HUES64 (cell line): ENCODE data around the gene ETV4.

Source experiments
- H3K27ac ChIP-seq: 2 replicates; pipeline ENCODE4 v1.7.0; 2013; ENCODE audit warnings: low read depth, low read length, inconsistent platforms
- H3K27me3 ChIP-seq: 2 replicates; pipeline ENCODE4 v1.6.1; 2013; ENCODE audit warnings: mild to moderate bottlenecking, low read length; ENCODE audit not compliant: insufficient read depth
- H3K36me3 ChIP-seq: 2 replicates; pipeline ENCODE4 v1.6.1; 2013; ENCODE audit warnings: mild to moderate bottlenecking, low read length; ENCODE audit not compliant: insufficient read depth
- H3K4me1 ChIP-seq: 2 replicates; pipeline ENCODE4 v1.6.1; 2013; ENCODE audit warnings: mild to moderate bottlenecking, low read length, moderate library complexity; ENCODE audit not compliant: insufficient read depth
- H3K4me3 ChIP-seq: 2 replicates; pipeline ENCODE4 v1.5.1; 2013; ENCODE audit warnings: mild to moderate bottlenecking, low read length, moderate library complexity
- H3K9ac ChIP-seq: 2 replicates; pipeline ENCODE4 v1.6.1; 2013; ENCODE audit warnings: mild to moderate bottlenecking, low read depth, low read length
- H3K9me3 ChIP-seq: 2 replicates; pipeline ENCODE4 v1.6.1; 2013; ENCODE audit warnings: low read depth, low read length; ENCODE audit not compliant: insufficient read depth
- WGBS: fragments of 150-250, 120-280 bp; methylation state at CpG from one replicate; pipeline ENCODE4 v1.1.7; 2013; ENCODE audit warnings: missing lambda C conversion rate; 5-methylcytosine and 5-hydroxymethylcytosine counted together

Gene ETV4

DNA sequence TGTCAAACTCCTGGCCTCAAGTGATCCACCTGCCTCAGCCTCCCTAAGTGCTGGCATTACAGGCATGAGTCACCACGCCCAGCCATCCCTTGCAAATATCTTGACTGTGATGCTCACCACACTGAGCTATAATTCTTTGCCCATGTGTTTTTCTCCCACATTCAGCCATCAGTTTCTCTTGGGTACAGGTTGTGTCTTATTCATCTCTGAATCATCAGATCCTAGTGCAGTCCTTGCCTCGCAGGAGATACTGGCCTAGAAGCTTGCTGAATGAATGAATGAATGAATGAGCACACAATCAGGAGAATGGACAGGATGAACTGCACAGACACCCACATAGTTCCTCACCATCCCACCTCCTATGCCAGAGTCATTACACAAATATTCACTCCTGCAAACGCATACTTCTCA, 24.4 kb upstream of the ETV4 start:
- no peaks in the 10 kb centered on the region for H3K4me1 ChIP-seq
- H3K36me3 ChIP-seq, result no peaks in the 10 kb centered on the region
- 94% methylated on average over 3 of the region's 3 CpGs for WGBS
- H3K4me3 ChIP-seq, result no peak overlapping the region
- no peak overlapping the region for H3K9ac ChIP-seq
- H3K27ac ChIP-seq, result no peak overlapping the region
- no peaks in the 10 kb centered on the region for H3K27me3 ChIP-seq
- H3K9me3 ChIP-seq, result no peaks in the 10 kb centered on the region

DNA sequence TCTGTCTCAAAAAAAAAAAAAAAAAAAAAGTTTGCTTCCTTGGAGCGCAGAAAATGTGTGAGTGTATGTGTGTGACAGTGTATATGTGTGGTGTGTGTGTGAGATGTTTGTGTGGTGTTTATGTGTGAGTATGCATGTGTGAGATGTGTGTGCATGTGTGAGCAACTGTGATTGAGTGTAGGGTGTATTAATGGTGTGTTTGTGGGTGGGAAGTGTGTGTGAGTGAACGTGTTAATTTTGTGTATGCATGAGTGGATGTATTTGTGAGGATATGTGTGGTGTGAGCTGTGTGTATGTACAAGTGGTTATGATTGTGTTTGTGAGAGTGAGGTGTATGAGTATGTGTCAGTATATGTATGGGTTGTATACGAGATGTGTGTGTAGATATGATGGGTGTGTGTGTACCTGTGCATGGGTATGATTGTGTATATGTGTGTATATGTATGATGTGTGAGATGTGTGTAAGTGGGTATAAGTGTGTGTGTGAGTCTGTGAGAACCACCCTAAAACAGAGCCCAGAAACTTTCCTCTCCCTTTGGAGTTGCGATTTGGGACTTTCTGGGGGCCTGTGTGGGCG, 22.5 kb upstream of the ETV4 start:
- WGBS, result 93% methylated on average over 5 of the region's 5 CpGs
- Histone ChIP-seq H3K4me1 (peaks cover 5% of the 10 kb centered on the region), H3K27me3 (peaks cover 2% of the 10 kb centered on the region; the same call in 1 of the 2 replicates)

DNA sequence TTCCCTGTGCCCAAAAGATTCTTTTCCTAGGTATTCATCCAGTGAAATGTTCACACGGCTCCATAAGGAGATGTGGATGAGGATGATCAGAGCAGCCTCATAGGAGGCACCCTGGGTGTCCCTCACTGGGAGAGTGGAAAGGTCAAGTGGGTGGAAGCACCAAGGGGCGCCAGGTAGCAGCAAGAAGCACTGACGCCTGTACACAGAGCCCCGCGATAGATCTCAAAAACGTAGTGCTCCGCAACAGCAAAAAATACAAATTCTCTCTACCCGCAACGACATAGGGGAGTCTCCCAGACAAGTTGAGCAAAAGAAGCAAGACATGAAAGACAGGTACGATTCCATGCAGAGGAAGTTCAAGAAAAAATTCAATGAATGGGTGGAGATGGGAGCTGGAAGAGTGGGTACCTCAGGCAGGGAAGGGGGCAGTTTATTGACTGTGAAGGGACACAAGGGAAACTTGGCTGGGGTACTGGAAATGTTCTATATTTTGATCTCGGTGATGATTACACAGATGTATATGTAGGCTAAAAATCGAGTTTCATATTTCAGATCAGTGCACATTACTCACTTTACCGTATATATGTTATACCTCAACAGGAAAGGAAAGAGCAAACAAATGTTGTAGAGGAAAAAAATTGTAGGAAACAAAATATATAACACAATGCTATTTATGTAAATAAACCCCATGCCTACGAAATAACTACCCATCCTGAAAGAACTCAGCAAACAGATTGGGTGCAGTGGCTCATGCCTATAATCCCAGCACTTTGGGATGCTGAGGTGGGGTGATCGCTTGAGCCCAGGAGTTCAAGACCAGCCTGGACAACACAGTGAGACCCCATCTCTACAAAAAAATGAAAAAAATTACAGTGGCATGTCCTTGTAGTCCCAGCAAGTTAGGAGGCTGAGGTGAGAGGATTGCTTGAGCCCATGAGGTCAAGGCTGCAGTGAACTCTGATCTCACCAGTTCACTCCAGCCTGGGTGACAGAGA, 17.8 kb upstream of the ETV4 start:
- peaks cover 6% of the 10 kb centered on the region; the same call in 1 of the 2 replicates for H3K27me3 ChIP-seq
- H3K9me3 ChIP-seq, result no peaks in the 10 kb centered on the region
- peaks cover 22% of the 10 kb centered on the region for H3K4me1 ChIP-seq
- H3K36me3 ChIP-seq, result no peaks in the 10 kb centered on the region
- H3K27ac ChIP-seq, result no peak overlapping the region
- H3K9ac ChIP-seq, result no peak overlapping the region
- 69% methylated on average over 13 of the region's 15 CpGs for WGBS
- peak overlapping the region; percentile 39 for H3K4me3 ChIP-seq

More for the DNA sequence above, 22.5 kb upstream of the ETV4 start:
- no peaks in the 10 kb centered on the region for H3K9me3 ChIP-seq
- H3K36me3 ChIP-seq, result no peaks in the 10 kb centered on the region
- no peak overlapping the region for H3K27ac ChIP-seq
- no peak overlapping the region for H3K4me3 ChIP-seq
- no peak overlapping the region for H3K9ac ChIP-seq

DNA sequence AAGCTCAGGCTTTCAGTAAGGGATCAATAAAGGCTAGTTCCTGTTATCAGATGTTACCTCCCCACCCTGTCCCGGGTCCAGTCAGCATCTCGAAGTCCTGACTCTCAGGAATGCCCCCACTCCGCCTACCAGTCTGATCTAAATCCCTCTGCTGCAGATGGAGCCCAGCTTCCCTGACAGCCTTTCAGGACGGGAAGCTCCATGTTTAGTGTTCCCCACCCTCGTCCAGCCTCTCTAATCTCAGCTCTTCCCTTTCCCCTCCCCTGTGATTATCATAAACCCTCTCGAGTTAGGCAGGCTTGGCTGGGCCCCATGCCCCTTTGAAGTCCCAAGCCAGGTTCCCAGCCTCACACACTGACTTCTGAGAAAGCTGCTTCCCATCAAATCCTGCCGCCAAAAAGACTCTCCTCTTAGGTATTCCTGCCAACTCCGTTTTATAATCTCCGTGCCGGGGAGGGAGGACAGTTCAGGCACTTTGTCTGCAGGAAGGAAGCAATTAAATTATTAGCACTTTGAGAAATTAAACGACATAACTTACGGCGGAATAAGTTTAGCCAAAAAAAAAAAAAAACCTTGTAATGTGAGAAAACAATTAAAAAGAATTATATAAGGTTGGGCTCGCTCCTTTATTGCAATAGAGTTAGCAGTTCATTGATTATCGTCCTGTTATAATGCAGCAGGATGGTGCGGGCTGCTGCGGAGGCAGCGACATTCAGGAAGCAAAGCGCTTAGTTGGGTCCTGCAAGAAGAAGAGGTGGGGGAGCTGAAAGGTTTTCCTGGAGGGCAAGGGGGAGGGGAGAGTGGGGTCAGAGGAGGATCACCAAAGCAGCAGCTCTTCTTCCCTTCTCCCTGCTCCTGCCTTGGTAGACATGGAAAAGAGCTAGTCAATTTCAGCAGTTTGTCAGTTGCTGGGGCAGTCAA, 16.8 kb upstream of the ETV4 start:
- 7% methylated on average over 16 of the region's 19 CpGs for WGBS
- no peaks in the 10 kb centered on the region for H3K36me3 ChIP-seq
- peaks cover 22% of the 10 kb centered on the region for H3K4me1 ChIP-seq
- no peaks in the 10 kb centered on the region for H3K9me3 ChIP-seq
- peak overlapping the region; percentile 39 for H3K4me3 ChIP-seq
- H3K27ac ChIP-seq, result no peak overlapping the region
- no peak overlapping the region for H3K9ac ChIP-seq
- H3K27me3 ChIP-seq, result peaks cover 6% of the 10 kb centered on the region; the same call in 1 of the 2 replicates

DNA sequence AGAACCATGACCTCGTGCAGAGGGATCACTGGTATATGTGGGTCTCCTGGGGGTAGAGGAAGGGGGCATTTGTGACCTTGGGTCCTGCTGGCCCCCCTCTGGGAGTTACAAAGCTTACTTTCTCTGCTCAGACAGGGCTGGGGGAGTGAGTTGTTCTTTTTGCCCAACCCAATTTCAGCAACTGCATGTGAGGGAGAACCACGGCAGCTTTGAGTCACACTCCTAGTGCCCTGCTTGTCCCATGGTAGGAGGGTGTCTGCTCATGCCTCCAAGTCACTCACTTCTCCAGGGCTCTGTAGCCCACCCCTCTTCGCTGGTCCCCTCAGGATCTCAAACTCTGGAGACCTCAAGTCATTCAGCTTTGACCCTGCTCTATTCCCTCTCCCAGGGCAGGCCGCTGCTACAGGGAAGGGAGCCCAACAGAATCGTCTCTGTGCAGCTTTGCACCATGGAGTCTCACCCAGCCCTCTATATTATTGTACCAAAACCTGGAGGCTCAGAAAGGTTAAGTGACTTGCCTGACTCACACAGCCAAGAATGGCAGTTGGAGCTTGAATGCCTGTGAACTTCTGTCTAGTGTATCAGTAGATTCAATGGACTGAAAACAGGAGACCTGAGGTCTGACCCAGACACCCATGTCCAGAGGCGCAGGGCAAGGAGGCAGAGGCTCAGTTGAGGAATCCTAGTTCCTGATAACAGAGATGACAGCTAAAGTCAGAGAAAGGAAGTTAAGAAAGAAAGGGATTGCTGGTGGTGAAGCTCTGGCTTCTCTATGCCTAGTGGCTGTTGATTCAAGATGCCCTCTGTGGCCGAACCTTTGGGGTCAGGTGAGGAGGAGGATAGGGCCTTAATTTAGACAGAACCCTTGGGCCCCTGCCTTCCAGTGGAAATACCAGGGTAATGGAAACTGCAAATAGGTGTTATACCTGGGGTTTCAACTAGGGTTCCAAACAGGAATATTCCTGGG, 14.6 kb upstream of the ETV4 start:
- Histone ChIP-seq H3K36me3 (no peaks in the 10 kb centered on the region), H3K9ac (no peak overlapping the region), H3K9me3 (no peaks in the 10 kb centered on the region), H3K27me3 (peaks cover 6% of the 10 kb centered on the region; the same call in 1 of the 2 replicates), H3K4me1 (peaks cover 22% of the 10 kb centered on the region), H3K4me3 (no peak overlapping the region), H3K27ac (no peak overlapping the region)
- 90% methylated on average over 7 of the region's 7 CpGs for WGBS

DNA sequence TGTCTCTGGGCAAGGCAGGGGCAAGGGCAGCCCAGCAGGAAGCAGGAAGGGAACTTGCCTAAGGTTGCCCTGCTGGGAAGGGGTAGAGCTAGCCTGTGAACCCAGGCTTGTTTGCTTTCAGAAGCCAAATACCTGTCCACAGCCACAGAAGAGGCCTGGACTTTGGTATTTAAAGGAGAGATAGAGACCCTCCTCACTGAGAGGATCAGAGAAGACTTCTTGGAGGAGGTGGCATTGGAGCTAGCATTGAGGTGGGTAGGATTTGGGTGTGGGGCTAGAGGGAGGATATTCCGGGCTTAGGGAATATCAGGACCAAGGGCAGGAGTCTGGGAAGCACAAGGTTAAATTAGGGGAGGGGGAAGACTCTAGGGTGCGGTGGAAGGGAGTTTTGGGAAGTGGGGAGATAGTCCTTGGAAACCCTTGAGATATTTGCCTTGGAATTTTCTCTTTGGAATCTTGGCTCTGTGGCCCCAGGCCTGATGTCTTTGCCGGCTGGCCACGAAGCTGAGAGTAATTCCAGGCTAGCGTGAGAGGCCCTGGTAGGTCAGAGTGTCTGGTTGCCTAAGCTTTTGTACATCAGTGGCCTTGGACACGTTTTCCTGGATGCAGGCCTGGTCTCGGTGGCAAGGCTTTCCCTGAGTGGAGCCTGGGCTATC, 13.1 kb upstream of the ETV4 start:
- Histone ChIP-seq H3K9ac (no peak overlapping the region), H3K4me1 (peaks cover 31% of the 10 kb centered on the region), H3K9me3 (no peaks in the 10 kb centered on the region), H3K36me3 (no peaks in the 10 kb centered on the region), H3K4me3 (no peak overlapping the region), H3K27ac (no peak overlapping the region), H3K27me3 (peaks cover 6% of the 10 kb centered on the region; the same call in 1 of the 2 replicates)
- 79% methylated on average over 7 of the region's 7 CpGs for WGBS

DNA sequence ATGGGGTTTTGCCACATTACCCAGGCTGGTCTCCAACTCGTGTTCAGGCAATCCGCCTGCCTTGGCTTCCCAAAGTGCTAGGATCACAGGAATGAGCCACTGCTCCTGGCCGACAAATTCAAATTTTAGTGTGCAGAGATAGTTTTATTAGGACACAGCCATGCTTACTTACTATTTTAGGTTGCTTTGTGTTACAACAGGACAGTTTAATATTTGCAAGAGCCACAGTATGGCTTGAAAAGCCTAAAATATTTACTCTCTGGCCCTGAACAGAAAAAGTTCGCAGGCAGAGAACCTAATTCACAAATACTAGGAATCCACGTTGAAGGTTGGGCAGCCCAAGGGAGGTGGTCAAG, 12.6 kb upstream of the ETV4 start:
- H3K4me1 ChIP-seq, result peaks cover 34% of the 10 kb centered on the region
- no peaks in the 10 kb centered on the region for H3K36me3 ChIP-seq
- no peak overlapping the region for H3K9ac ChIP-seq
- peaks cover 5% of the 10 kb centered on the region; the same call in 1 of the 2 replicates for H3K27me3 ChIP-seq
- no peaks in the 10 kb centered on the region for H3K9me3 ChIP-seq
- H3K27ac ChIP-seq, result no peak overlapping the region
- WGBS, result 82% methylated on average over 5 of the region's 5 CpGs
- H3K4me3 ChIP-seq, result no peak overlapping the region

DNA sequence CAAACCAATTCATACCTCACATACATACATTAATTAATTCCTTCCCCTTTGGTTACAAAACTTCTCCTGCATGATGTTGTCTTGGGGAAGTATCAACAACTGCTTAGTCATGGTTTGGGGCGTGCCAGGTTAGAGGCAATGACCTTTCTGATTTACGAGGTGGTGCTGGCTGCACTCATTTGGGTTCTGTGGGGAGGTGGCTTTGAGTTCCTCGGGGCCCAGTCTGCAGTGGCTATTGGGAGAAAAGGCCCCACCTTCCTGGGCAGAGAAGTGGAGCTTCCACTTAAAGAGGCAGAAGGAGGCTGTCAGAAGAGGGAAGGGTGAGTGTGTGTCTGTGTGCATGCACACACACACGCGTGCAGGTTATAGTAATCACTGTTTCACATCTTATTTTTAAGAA, 10.2 kb upstream of the ETV4 start:
- WGBS, result 79% methylated on average over 5 of the region's 5 CpGs
- no peak overlapping the region for H3K27ac ChIP-seq

DNA sequence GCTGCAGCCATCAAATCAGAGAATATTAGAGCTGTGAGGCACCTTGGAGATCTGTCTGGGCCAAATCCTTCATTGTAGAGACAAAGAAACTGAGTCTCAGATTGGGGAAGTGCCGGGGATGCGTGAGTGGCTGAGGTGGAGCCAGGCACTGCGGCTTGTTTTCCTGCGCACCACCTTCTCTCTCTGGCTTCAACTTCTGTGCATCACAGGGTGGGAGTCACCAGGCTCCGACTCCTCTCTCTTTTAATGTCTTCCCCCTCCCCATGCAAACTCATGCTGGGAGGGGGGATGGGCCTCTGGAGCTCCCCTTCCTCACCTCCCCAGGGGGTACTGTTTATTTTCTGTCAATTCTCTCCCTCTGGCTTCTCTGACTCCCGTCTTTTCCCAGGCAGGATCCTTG, 8.7 kb upstream of the ETV4 start:
- Histone ChIP-seq H3K36me3 (no peaks in the 10 kb centered on the region), H3K4me1 (peaks cover 20% of the 10 kb centered on the region), H3K9ac (no peak overlapping the region), H3K27me3 (no peaks in the 10 kb centered on the region), H3K4me3 (peak overlapping the region; percentile 18; the same call in 1 of the 2 replicates), H3K9me3 (no peaks in the 10 kb centered on the region), H3K27ac (no peak overlapping the region; the same call in 1 of the 2 replicates)
- 23% methylated on average over 5 of the region's 6 CpGs for WGBS

More for the DNA sequence above, 10.2 kb upstream of the ETV4 start:
- H3K4me1 ChIP-seq, result peaks cover 18% of the 10 kb centered on the region
- no peak overlapping the region for H3K4me3 ChIP-seq
- H3K9ac ChIP-seq, result no peak overlapping the region
- H3K27me3 ChIP-seq, result no peaks in the 10 kb centered on the region
- no peaks in the 10 kb centered on the region for H3K9me3 ChIP-seq
- H3K36me3 ChIP-seq, result no peaks in the 10 kb centered on the region
